ENCODE data around the gene FUT4. TPM values are rescaled to one million over a fixed set of nuclear protein-coding genes. Genes with fewer than 3 reads are reported as not detected.

The FUT4 gene
- total and polyA plus RNA-seq, 10 of the 15 experiments (the other 5 are each of a cell fraction or from before 2014, with no cell fraction given), result 0.68 to 9.1 (median 2.3) TPM

DNA sequence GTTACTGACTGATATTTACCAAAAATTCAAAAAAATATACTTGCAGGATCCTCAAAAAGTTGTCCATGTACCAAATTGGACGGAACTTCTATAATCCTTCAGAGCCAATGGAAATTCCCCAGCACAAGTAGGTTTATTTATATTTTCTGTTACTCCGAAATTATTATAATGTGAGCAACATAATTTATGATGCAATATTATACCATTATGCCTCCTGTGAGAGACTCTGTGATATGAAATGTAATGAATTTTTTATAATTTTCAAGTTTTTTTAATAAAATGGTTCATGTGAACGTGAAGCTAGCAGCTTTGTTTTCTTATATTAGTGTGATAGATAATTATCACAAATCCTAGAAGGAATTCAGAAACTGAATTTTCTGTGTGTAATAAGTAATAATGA lies 41.7 kb downstream of the FUT4 start:
- Histone ChIP-seq H3K4me2 (ENCODE audit: control insufficient read depth, insufficient read depth) (no peak overlapping the region), H3K36me3 (ENCODE audit: control insufficient read depth in 2 of 2, insufficient read depth in 2 of 2, low read length in 1 of 2) (no peaks in the 10 kb centered on the region), H3K27me3 (replicated peaks in 1 of 2; ENCODE audit: control insufficient read depth in 2 of 2, insufficient read depth in 2 of 2, low read length in 1 of 2) (no peaks in the 10 kb centered on the region), H3K79me2 (ENCODE audit: control insufficient read depth, insufficient read depth, low read length) (peaks cover 2% of the 10 kb centered on the region), H3K4me3 (no peak overlapping the region), H3K27ac (ENCODE audit: control insufficient read depth, insufficient read depth) (no peak overlapping the region), H3K9me3 (replicated peaks; ENCODE audit: control insufficient read depth, insufficient read depth, low read length) (no peaks in the 10 kb centered on the region), H4K20me1 (ENCODE audit: control insufficient read depth, insufficient read depth) (no peaks in the 10 kb centered on the region), H3K9ac (ENCODE audit: control insufficient read depth, insufficient read depth, low read length) (no peak overlapping the region), H3K4me1 (ENCODE audit: control insufficient read depth, insufficient read depth, low read length) (peaks cover 22% of the 10 kb centered on the region), H2AFZ (ENCODE audit: control insufficient read depth, low read depth, low read length) (no peak overlapping the region)
- no peak for ATAC-seq
- SMC1A ChIA-PET (ENCODE audit: uncharacterized antibody, unreplicated experiment), result interaction anchor here (2.3 to 13.6 kb wide), 5 partner anchors 12 to 65 kb away, joined by 10 to 145 read pairs (median 107); no protein-coding TSS in a partner anchor
- no peak for DNase-seq (ENCODE audit: low read depth, low spot score)
- 65% methylated on average over 3 of the region's 3 CpGs for WGBS (ENCODE audit: insufficient coverage, insufficient replicate concordance, low lambda C conversion rate, missing lambda C conversion rate)
- in situ Hi-C loops (cut with MboI) (no loop called here), intact Hi-C loops (cut with micrococcal nuclease; ENCODE audit: unreplicated experiment) (no loop called here)
- no TSS peak for BruUV-seq (replicated peaks)
- CTCF ChIA-PET, result interaction anchor here (1.0 to 10.7 kb wide), 7 partner anchors 6 to 66 kb away, joined by 3 to 100 read pairs (median 19); no protein-coding TSS in a partner anchor
- TF ChIP-seq WRNIP1 (IDR thresholded peaks at IDR 0.05; ENCODE audit: borderline replicate concordance, low read depth, low read length), result no peak
- TF ChIP-seq, protein P1, sequence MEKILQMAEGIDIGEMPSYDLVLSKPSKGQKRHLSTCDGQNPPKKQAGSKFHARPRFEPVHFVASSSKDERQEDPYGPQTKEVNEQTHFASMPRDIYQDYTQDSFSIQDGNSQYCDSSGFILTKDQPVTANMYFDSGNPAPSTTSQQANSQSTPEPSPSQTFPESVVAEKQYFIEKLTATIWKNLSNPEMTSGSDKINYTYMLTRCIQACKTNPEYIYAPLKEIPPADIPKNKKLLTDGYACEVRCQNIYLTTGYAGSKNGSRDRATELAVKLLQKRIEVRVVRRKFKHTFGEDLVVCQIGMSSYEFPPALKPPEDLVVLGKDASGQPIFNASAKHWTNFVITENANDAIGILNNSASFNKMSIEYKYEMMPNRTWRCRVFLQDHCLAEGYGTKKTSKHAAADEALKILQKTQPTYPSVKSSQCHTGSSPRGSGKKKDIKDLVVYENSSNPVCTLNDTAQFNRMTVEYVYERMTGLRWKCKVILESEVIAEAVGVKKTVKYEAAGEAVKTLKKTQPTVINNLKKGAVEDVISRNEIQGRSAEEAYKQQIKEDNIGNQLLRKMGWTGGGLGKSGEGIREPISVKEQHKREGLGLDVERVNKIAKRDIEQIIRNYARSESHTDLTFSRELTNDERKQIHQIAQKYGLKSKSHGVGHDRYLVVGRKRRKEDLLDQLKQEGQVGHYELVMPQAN (conservative IDR thresholded peaks at IDR 0.05), result no peak
- TF ChIP-seq, protein P2, sequence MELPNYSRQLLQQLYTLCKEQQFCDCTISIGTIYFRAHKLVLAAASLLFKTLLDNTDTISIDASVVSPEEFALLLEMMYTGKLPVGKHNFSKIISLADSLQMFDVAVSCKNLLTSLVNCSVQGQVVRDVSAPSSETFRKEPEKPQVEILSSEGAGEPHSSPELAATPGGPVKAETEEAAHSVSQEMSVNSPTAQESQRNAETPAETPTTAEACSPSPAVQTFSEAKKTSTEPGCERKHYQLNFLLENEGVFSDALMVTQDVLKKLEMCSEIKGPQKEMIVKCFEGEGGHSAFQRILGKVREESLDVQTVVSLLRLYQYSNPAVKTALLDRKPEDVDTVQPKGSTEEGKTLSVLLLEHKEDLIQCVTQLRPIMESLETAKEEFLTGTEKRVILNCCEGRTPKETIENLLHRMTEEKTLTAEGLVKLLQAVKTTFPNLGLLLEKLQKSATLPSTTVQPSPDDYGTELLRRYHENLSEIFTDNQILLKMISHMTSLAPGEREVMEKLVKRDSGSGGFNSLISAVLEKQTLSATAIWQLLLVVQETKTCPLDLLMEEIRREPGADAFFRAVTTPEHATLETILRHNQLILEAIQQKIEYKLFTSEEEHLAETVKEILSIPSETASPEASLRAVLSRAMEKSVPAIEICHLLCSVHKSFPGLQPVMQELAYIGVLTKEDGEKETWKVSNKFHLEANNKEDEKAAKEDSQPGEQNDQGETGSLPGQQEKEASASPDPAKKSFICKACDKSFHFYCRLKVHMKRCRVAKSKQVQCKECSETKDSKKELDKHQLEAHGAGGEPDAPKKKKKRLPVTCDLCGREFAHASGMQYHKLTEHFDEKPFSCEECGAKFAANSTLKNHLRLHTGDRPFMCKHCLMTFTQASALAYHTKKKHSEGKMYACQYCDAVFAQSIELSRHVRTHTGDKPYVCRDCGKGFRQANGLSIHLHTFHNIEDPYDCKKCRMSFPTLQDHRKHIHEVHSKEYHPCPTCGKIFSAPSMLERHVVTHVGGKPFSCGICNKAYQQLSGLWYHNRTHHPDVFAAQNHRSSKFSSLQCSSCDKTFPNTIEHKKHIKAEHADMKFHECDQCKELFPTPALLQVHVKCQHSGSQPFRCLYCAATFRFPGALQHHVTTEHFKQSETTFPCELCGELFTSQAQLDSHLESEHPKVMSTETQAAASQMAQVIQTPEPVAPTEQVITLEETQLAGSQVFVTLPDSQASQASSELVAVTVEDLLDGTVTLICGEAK (IDR thresholded peaks at IDR 0.05; ENCODE audit: borderline replicate concordance), result no peak
- TF ChIP-seq, protein P3, sequence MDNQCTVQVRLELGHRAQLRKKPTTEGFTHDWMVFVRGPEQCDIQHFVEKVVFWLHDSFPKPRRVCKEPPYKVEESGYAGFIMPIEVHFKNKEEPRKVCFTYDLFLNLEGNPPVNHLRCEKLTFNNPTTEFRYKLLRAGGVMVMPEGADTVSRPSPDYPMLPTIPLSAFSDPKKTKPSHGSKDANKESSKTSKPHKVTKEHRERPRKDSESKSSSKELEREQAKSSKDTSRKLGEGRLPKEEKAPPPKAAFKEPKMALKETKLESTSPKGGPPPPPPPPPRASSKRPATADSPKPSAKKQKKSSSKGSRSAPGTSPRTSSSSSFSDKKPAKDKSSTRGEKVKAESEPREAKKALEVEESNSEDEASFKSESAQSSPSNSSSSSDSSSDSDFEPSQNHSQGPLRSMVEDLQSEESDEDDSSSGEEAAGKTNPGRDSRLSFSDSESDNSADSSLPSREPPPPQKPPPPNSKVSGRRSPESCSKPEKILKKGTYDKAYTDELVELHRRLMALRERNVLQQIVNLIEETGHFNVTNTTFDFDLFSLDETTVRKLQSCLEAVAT (IDR thresholded peaks at IDR 0.05), result no peak
- no peak for TF ChIP-seq CBX5 (IDR thresholded peaks at IDR 0.05; ENCODE audit: low read depth)
- POLR2A ChIA-PET, result interaction anchor here (1.0 to 3.9 kb wide), 7 partner anchors 8 to 50 kb away, joined by 3 to 24 read pairs (median 6); no protein-coding TSS in a partner anchor
- FAIRE-seq, result no peak
- RAD21 ChIA-PET (ENCODE audit: unreplicated experiment), result interaction anchor here (1.2 to 5.4 kb wide), 6 partner anchors 11 to 67 kb away, joined by 3 to 86 read pairs (median 9); no protein-coding TSS in a partner anchor
